ENCODE data around the gene PDE8A. TPM values are rescaled to one million over a fixed set of nuclear protein-coding genes. Genes with fewer than 3 reads are reported as not detected.
A peak's percentile ranks its signal among the peaks of the same experiment; 100 is the strongest.
"Not testable (repeated sequence)": the region's sequence is repeated elsewhere in the genome, so short reads cannot be mapped to it uniquely, and the experiment has no call there.

The PDE8A gene
- total RNA-seq, 2 experiments from 2014 or later = 23.2 to 24.4 TPM

DNA sequence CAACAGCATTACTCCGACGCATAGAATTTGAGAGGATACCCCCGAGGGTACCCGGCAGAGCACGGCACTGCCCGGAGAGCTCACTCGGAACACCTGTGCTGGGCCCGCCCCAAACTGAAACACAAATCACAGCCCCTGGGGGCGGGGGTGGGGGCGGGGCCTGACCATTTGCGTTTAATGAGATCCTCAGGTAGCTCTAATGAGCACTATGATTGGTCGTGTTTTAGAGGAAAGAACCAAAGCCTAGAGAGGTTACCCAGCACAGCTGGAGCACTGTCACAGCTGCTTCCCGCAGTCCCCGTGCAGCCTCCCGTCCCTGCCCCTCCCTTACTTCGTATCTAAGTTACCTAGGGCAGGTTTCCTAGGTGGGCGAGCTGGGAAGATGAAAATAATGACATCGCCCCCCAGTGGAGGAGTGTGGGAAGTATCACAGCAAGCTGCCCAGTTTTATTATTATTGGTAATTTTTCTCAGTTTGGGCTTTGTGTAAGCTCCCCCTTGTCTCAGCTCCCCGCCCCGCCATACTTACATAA, 187.1 kb downstream of the PDE8A start:
- Mint-ChIP-seq H3K4me3 (peak overlapping the region; percentile 8), H3K27me3 (peaks cover 27% of the 10 kb centered on the region), H3K9me3 (peaks cover 12% of the 10 kb centered on the region), H3K36me3 (ENCODE audit: low read depth) (no peaks in the 10 kb centered on the region), H3K27ac (no peak overlapping the region), H3K4me1 (ENCODE audit: low read depth) (peaks cover 2% of the 10 kb centered on the region)
- DNase-seq = peak; percentile 73
- peak; percentile 75 for ATAC-seq
- ChIA-PET POLR2A (interaction anchor here (0.5 kb wide), 1 partner anchor 212 kb away, joined by 4 read pairs; no protein-coding TSS in a partner anchor), CTCF (interaction anchor here (0.8 to 2.4 kb wide), 22 partner anchors 9 to 581 kb away, joined by 3 to 11 read pairs (median 4); no protein-coding TSS in a partner anchor)
- TF ChIP-seq, protein P1, sequence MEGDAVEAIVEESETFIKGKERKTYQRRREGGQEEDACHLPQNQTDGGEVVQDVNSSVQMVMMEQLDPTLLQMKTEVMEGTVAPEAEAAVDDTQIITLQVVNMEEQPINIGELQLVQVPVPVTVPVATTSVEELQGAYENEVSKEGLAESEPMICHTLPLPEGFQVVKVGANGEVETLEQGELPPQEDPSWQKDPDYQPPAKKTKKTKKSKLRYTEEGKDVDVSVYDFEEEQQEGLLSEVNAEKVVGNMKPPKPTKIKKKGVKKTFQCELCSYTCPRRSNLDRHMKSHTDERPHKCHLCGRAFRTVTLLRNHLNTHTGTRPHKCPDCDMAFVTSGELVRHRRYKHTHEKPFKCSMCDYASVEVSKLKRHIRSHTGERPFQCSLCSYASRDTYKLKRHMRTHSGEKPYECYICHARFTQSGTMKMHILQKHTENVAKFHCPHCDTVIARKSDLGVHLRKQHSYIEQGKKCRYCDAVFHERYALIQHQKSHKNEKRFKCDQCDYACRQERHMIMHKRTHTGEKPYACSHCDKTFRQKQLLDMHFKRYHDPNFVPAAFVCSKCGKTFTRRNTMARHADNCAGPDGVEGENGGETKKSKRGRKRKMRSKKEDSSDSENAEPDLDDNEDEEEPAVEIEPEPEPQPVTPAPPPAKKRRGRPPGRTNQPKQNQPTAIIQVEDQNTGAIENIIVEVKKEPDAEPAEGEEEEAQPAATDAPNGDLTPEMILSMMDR (IDR thresholded peaks at IDR 0.05) = peak; percentile 65
- intact Hi-C loops (cut with micrococcal nuclease) = loop anchor here (10.0 kb wide), 1 partner anchor 214 kb away; no protein-coding TSS in a partner anchor

DNA sequence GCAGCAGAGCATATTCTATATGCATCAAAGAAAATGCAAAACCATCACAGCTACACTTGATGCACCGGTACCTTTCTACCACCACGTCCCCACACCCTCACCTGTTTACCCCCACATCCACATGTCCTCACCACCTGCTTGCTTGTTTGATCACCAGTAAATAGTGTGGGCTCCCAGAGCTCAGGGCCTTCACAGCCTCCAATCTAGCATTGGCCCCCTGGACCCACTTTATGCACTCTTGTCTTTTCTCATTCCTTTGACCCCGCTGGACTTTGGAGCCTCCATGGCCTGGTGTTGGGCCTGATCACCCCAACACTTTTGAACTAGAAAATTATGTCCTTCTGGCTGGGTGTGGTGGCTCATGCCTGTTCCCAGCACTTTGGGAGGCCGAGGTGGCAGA, 190.1 kb downstream of the PDE8A start:
- ChIA-PET POLR2A (no interaction called here), CTCF (no interaction called here)
- peaks cover 2% of the 10 kb centered on the region for H3K4me1 Mint-ChIP-seq (ENCODE audit: low read depth)
- TF ChIP-seq, protein P1 (IDR thresholded peaks at IDR 0.05) = no peak
- peaks cover 9% of the 10 kb centered on the region for H3K9me3 Mint-ChIP-seq
- H3K4me3 Mint-ChIP-seq = no peak overlapping the region
- DNase-seq (no peak), ATAC-seq (no peak)
- no peaks in the 10 kb centered on the region for H3K36me3 Mint-ChIP-seq (ENCODE audit: low read depth)
- H3K27me3 Mint-ChIP-seq = peaks cover 34% of the 10 kb centered on the region
- intact Hi-C loops (cut with micrococcal nuclease) = no loop called here
- H3K27ac Mint-ChIP-seq = no peak overlapping the region

DNA sequence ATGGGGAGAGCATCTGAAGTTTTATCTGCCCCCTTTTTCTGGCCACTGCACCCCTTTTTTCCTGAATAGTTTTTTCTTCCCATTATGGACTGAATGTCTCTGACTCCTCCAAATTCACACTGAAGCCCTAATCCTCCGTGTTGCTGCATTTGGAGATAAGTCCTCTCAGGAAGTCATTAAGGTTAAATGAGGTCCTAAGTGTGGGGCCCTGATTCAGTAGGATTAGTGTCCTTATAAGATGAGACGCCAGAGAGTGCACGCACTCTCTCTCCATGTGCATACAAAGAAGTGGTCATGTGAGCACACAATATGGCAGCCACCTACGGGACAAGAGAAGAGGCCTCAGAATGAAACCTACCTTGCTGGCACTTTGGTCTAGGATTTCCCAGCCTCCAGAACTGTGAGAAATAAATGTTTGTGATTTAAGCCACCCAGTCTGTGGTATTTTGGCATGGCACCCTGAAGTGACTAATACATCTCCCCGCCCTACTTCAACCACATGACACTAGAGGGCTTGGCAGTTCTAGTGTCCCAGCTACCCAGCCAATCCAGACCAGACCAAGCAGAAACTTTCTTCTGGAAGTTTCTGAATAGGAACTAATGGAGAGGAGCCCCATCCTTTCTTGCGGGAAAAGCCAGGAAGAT, 191.3 kb downstream of the PDE8A start:
- Mint-ChIP-seq H3K27me3 (peaks cover 29% of the 10 kb centered on the region), H3K4me3 (no peak overlapping the region), H3K27ac (no peak overlapping the region), H3K36me3 (ENCODE audit: low read depth) (no peaks in the 10 kb centered on the region), H3K9me3 (peaks cover 9% of the 10 kb centered on the region), H3K4me1 (ENCODE audit: low read depth) (peaks cover 2% of the 10 kb centered on the region)
- ChIA-PET POLR2A (no interaction called here), CTCF (no interaction called here)
- intact Hi-C loops (cut with micrococcal nuclease) = no loop called here
- no peak for ATAC-seq
- DNase-seq = no peak
- TF ChIP-seq, protein P1 (IDR thresholded peaks at IDR 0.05) = no peak

DNA sequence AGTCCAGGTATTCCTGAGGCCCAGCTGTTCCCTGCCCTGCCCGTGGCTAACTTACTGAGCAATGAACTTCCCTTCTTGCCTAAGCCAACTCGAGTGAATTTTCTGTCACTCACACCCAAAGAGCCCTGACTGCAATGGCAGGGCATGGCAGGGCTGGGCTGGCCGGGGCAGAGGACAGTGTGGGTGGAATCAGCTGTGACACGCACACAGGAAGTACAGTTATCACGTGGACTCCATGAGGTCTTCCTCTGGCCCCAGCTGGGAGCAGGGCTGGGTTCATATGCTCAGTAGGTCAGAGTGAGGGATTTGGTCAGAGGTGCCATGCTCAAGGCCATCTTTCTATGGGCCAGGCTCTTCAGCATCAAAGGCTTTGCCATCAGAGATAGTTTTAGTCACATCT, 192.0 kb downstream of the PDE8A start:
- H3K4me3 Mint-ChIP-seq; H3K9me3 Mint-ChIP-seq; ATAC-seq; DNase-seq; H3K4me1 Mint-ChIP-seq (ENCODE audit: low read depth); H3K36me3 Mint-ChIP-seq (ENCODE audit: low read depth); H3K27ac Mint-ChIP-seq; POLR2A ChIA-PET; intact Hi-C loops (cut with micrococcal nuclease): not testable (repeated sequence)
- CTCF ChIA-PET = interaction anchor here (0.8 kb wide), 1 partner anchor 116 kb away, joined by 3 read pairs; no protein-coding TSS in a partner anchor
- peaks cover 27% of the 10 kb centered on the region for H3K27me3 Mint-ChIP-seq

DNA sequence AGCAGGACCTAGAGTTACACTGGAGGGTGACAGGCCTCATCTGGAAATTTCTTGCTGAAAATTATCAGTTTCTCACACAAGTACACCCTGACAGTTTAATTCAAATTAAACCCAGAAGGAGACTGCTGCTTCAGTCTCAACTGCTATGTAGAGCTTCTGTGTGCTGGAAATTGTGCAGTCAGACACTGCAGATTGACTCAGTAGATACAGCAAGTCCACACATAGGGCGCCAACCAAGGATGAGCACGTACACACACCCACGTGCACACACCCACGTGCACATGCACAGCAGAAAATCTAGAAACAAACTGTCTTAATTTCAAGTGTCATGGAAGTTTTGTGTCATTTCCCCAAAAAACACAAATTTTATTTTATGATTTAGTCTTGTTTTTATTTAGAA, 192.9 kb downstream of the PDE8A start:
- peaks cover 25% of the 10 kb centered on the region for H3K27me3 Mint-ChIP-seq
- TF ChIP-seq, protein P1 (IDR thresholded peaks at IDR 0.05) = no peak
- DNase-seq (peak; percentile 5), ATAC-seq (no peak)
- intact Hi-C loops (cut with micrococcal nuclease) = no loop called here
- POLR2A ChIA-PET = interaction anchor here (0.6 kb wide), 1 partner anchor 32 kb away, joined by 3 read pairs; no protein-coding TSS in a partner anchor
- H3K27ac Mint-ChIP-seq = no peak overlapping the region
- H3K4me3 Mint-ChIP-seq = no peak overlapping the region
- CTCF ChIA-PET = interaction anchor here (0.8 kb wide), 1 partner anchor 115 kb away, joined by 3 read pairs; no protein-coding TSS in a partner anchor
- peaks cover 9% of the 10 kb centered on the region for H3K9me3 Mint-ChIP-seq
- no peaks in the 10 kb centered on the region for H3K4me1 Mint-ChIP-seq (ENCODE audit: low read depth)
- no peaks in the 10 kb centered on the region for H3K36me3 Mint-ChIP-seq (ENCODE audit: low read depth)

DNA sequence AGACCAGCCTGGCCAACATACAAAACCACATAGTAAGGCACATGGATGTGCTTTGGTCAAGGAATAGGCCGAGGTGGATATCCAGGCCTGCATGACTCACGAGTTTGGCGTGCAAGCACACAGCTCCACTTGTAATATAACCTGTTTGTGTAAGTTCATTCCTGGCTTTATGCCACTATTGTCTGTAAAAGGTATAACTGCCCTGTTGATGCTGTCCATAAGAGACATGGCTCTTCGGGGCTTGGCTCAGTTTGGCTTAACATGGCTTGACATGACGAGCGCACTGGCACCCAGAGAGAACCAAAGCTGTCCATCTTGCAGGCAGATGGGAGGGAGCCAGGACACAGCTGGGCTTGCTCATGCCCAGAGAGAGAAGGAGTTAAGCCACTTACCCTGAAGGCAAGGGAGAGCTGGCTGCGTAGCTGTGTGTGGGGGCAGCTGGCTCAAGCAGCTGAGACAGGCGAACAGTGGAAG, 195.4 kb downstream of the PDE8A start:
- H3K36me3 Mint-ChIP-seq (ENCODE audit: low read depth); POLR2A ChIA-PET; intact Hi-C loops (cut with micrococcal nuclease); H3K27ac Mint-ChIP-seq; ATAC-seq; H3K4me3 Mint-ChIP-seq; CTCF ChIA-PET; DNase-seq; H3K4me1 Mint-ChIP-seq (ENCODE audit: low read depth); H3K9me3 Mint-ChIP-seq; H3K27me3 Mint-ChIP-seq: not testable (repeated sequence)
